ENCODE data around the gene KRT38.

Gene KRT38

DNA sequence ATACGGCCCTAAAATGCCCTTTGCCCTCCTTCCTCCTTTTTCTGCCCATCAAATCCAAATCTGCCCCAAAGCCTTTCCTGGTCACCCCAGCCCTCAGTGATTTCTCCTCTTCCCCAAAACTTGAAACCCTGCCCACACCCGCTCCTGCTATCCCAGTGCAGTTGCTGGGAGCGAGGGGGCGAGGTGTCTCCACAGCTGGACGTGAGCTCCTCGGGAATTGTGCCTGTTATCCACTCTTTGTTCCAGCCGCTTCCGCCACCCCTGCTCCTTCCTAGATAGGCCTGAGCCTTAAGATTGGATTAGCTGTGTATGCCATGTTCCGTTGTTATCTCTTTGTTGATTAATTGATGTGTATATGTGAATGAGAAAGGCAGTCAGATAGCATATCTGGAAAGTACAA, 42.7 kb upstream of the KRT38 start:
- no peak for DNase-seq (ENCODE audit: extremely low read depth, low read depth)
- TF ChIP-seq, protein P1, sequence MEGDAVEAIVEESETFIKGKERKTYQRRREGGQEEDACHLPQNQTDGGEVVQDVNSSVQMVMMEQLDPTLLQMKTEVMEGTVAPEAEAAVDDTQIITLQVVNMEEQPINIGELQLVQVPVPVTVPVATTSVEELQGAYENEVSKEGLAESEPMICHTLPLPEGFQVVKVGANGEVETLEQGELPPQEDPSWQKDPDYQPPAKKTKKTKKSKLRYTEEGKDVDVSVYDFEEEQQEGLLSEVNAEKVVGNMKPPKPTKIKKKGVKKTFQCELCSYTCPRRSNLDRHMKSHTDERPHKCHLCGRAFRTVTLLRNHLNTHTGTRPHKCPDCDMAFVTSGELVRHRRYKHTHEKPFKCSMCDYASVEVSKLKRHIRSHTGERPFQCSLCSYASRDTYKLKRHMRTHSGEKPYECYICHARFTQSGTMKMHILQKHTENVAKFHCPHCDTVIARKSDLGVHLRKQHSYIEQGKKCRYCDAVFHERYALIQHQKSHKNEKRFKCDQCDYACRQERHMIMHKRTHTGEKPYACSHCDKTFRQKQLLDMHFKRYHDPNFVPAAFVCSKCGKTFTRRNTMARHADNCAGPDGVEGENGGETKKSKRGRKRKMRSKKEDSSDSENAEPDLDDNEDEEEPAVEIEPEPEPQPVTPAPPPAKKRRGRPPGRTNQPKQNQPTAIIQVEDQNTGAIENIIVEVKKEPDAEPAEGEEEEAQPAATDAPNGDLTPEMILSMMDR (IDR thresholded peaks at IDR 0.05; ENCODE audit: low read depth, low read length, missing control alignments) = no peak
- H3K4me3 ChIP-seq (replicated peaks; ENCODE audit: low read depth, low read length) = no peak overlapping the region

DNA sequence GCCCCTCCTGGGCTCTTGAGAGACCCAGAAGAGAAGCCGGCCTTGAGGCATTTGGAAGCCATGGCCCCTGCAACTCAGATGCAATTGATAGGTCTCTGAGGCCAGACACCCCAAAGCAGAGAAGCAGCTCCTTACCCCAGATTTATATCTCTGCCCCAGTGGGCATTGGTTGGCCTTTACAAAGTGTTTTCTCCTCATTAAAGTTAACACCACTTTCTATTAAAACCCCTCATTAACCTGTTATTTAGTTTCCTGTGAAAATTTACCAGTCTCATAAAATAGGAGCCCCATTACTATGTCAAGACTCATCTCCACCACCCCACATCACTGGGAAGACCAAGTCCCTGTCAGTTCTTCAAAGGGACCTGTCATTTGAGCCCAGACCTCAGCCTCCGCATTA, 40.3 kb upstream of the KRT38 start, which contains the start of gene KRT35:
Gene KRT35, minus strand, starts transcription at position 116 of the 400 bp plus-strand sequence. Its CDS starts 54 bp downstream, at position 62.
- TF ChIP-seq, protein P1 (IDR thresholded peaks at IDR 0.05; ENCODE audit: low read depth, low read length, missing control alignments) = no peak
- no peak within 1 kb of the TSS for H3K4me3 ChIP-seq (replicated peaks; ENCODE audit: low read depth, low read length)
- DNase-seq (ENCODE audit: extremely low read depth, low read depth) = no peak

DNA sequence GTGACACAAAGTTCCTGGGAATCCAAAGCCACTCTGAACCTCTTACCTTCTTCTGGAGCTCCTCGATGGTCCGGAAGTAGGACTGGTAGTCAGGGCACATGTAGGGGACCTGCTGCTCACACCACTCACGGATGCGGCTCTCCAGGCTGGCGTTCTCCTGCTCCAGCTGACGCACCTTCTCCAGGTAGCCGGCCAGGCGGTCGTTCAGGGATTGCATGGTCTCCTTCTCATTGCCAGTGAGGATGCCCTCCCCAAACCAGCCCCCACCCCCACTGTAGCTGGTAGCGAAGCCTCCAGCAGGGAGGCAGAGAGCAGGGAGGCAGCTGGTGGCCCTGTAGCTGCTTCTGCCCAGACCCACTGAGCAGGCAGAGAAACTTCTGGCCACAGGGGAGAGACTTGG, 39.8 kb upstream of the KRT38 start:
- no peak overlapping the region for H3K4me3 ChIP-seq (replicated peaks; ENCODE audit: low read depth, low read length)
- TF ChIP-seq, protein P1 (IDR thresholded peaks at IDR 0.05; ENCODE audit: low read depth, low read length, missing control alignments) = no peak
- no peak for DNase-seq (ENCODE audit: extremely low read depth, low read depth)

DNA sequence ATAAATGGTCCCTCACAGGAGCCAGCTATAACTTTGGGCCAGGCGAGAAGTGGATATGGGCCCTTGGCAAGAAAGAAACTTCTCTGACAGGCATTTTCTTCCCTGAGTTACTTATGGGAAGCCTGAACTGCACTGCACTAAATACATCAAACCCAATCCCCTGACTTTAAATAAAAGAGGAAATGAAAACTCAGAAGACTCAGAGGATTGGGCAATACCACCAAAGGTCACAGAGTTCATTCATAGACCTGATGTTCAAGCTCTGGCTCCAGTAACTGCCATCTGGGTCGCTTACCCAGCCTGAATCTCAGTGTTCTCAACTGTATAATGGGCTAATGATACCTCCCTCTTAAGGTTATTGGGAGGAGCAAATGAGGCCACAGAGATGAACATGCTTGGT, 39.4 kb upstream of the KRT38 start:
- DNase-seq (ENCODE audit: extremely low read depth, low read depth) = no peak
- TF ChIP-seq, protein P1 (IDR thresholded peaks at IDR 0.05; ENCODE audit: low read depth, low read length, missing control alignments) = no peak
- H3K4me3 ChIP-seq (replicated peaks; ENCODE audit: low read depth, low read length) = no peak overlapping the region

DNA sequence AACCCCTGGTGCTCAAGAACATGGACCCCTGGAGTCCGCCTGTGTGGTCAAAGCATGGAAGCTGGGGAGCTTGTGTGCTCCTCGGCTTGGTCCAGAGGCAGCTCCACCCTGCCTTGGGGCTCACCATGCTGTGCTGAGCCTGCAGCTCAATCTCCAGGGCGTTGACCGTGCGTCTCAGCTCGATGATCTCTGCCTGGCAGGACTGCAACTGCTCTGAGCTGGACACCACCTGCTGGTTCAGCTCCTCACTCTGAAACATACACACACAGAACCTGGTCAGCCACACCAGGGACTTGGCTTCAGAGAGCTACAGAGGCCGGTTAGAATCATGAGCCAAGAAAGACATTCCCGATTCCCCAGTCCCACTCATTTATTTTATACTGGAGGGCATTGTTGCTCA, 37.5 kb upstream of the KRT38 start:
- TF ChIP-seq, protein P1 (IDR thresholded peaks at IDR 0.05; ENCODE audit: low read depth, low read length, missing control alignments) = no peak
- no peak for DNase-seq (ENCODE audit: extremely low read depth, low read depth)
- no peak overlapping the region for H3K4me3 ChIP-seq (replicated peaks; ENCODE audit: low read depth, low read length)

DNA sequence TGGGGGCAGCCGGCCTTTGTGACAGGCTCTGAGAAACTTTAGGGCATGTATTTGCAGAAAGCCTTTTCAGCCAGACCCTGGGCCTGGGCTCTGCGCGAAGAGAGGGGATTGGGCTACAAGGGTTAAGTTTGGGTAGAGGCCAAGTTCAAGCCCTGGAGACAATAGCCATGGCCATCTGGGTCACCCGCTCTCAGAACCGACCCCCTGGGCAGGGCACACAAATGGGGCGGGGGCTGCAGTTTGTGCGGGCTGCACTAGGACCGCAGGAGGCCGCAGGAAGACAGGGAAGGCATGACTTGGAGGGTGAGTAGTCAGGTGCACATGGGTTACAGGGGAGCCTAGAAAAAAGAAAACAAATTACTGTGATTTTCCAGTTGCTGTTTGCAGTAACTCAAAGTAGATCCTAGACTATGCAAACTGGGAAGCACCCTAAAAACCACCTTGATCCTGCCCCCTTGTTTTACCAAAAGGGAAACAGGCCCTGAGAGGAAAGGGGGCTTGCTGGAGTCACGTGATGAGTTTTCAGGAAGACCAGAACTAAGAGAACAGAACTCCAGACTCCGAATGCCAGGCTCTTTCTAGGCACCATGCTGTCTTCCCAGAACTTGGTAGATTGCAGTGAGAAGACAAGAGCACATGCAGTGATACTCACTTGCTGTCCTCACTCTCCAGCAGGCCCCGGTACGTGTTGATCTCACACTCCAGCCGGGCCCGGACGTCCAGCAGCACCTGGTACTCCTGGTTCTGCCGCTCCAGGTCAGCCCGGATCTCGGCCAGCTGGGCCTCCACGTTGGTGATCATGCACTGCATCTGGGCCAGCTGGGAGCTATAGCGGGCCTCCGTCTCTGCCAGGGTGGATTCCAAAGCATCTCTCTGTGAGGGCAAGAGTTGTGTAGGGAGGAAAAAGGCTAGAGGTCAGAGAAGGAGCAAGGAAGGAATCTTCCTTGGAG, 36.4 kb upstream of the KRT38 start:
- no peak overlapping the region for H3K4me3 ChIP-seq (replicated peaks; ENCODE audit: low read depth, low read length)
- TF ChIP-seq, protein P1 (IDR thresholded peaks at IDR 0.05; ENCODE audit: low read depth, low read length, missing control alignments) = no peak
- no peak for DNase-seq (ENCODE audit: extremely low read depth, low read depth)
